Cardiac muscle cell (in vitro differentiated cells and primary cell): Measurements from ENCODE around the gene LRP2. TPM values are rescaled to one million over a fixed set of nuclear protein-coding genes. Genes with fewer than 3 reads are reported as not detected.

ENCODE experiments used
- DNase-seq, 2 donors: peaks; one replicate each; pipeline versions ENCODE4 v3.0.0 to v3.0.0-alpha.2; 2010 to 2017; ENCODE audit warnings: low read depth in 1 of 2, low spot score in 1 of 2
- H3K27ac ChIP-seq: fragments of 200-600 bp; sonication (generic); 2 replicates; pipeline ENCODE4 v1.5.1; 2016
- H3K27me3 ChIP-seq: fragments of 200-600 bp; sonication (generic); 2 replicates; pipeline ENCODE4 v1.6.0; 2016; ENCODE audit warnings: control low read depth
- H3K36me3 ChIP-seq: fragments of 200-600 bp; sonication (generic); 2 replicates; pipeline ENCODE4 v1.5.1; 2016; ENCODE audit warnings: control low read depth
- H3K4me1 ChIP-seq: fragments of 200-600 bp; sonication (generic); 2 replicates; pipeline ENCODE4 v1.8.1; 2017; ENCODE audit warnings: low read depth, mild to moderate bottlenecking, mixed run types
- H3K4me3 ChIP-seq: fragments of 200-600 bp; sonication (generic); 2 replicates; pipeline ENCODE4 v1.5.1; 2016; ENCODE audit warnings: mild to moderate bottlenecking
- H3K9me3 ChIP-seq: fragments of 200-600 bp; sonication (generic); 2 replicates; pipeline ENCODE4 v1.5.1; 2017; ENCODE audit warnings: low read depth, mild to moderate bottlenecking, control low read depth
- polyA plus RNA-seq: library from polyadenylated mRNA; unstranded; fragments of >200 nt; fragmentation: Nextera tagmentation; extraction: Ambion mirVana; gene quantifications from 2 replicates; pipeline ENCODE4 v1.2.1, GENCODE V29; 2016
- total RNA-seq: library from RNA; depleted of rRNA; stranded (reverse); fragments of >200 nt; gene quantifications from 2 replicates; pipeline ENCODE4 v1.2.3, GENCODE V29; 2016
- TF ChIP-seq, protein P1 (sequence below): IDR thresholded peaks from 2 replicates; pipeline ENCODE4 v1.5.1; 2012; ENCODE audit warnings: low read depth, mild to moderate bottlenecking, low read length

LRP2 gene
- total and polyA plus RNA-seq, 2 experiments from 2014 or later, result 1.5 to 1.7 TPM

DNA sequence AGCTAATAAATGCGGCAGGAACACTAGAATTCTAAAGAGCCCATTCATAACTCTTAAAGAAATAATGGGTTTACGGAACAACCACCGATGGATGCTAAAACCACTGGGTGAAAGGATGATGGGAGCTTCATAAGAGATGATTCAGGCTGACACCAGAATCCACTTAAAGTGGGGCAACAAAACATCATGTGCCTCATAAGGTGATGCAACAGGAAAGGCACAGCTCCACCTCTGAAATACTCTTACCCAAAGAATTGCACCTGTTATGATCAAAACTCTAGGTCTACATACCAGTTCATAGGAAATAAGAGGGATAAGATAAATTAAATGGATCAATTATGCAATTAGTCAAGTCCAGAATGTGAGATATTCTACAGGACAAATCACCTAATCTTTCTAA lies 161.6 kb downstream of the LRP2 start:
- Histone ChIP-seq H3K27me3 (no peaks in the 10 kb centered on the region), H3K36me3 (no peaks in the 10 kb centered on the region), H3K4me3 (no peak overlapping the region), H3K27ac (no peak overlapping the region), H3K9me3 (no peaks in the 10 kb centered on the region), H3K4me1 (no peaks in the 10 kb centered on the region)
- no peak for DNase-seq
- TF ChIP-seq, protein P1, sequence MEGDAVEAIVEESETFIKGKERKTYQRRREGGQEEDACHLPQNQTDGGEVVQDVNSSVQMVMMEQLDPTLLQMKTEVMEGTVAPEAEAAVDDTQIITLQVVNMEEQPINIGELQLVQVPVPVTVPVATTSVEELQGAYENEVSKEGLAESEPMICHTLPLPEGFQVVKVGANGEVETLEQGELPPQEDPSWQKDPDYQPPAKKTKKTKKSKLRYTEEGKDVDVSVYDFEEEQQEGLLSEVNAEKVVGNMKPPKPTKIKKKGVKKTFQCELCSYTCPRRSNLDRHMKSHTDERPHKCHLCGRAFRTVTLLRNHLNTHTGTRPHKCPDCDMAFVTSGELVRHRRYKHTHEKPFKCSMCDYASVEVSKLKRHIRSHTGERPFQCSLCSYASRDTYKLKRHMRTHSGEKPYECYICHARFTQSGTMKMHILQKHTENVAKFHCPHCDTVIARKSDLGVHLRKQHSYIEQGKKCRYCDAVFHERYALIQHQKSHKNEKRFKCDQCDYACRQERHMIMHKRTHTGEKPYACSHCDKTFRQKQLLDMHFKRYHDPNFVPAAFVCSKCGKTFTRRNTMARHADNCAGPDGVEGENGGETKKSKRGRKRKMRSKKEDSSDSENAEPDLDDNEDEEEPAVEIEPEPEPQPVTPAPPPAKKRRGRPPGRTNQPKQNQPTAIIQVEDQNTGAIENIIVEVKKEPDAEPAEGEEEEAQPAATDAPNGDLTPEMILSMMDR, result no peak

DNA sequence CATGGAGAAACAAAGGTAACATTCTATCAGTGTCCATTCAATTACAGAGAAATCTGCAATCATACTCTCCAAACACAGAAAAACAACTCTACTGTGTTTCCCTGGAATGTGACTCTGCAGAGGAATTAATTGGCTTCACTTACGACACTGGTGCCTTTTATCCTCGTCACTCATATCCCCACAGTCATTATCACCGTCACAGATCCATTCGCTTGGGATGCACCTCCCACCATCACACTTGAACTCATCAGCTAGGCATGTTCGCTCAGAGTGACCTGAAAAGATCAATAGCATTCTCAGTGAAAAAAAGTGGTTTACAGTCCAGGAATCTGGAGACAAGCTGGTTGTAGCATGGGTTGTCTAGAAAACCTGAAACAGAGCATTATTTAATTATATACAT lies 168.7 kb downstream of the LRP2 start:
- no peaks in the 10 kb centered on the region for H3K9me3 ChIP-seq
- no peak overlapping the region for H3K4me3 ChIP-seq
- no peak for DNase-seq
- TF ChIP-seq, protein P1, result no peak
- no peaks in the 10 kb centered on the region for H3K36me3 ChIP-seq
- no peaks in the 10 kb centered on the region for H3K27me3 ChIP-seq
- H3K4me1 ChIP-seq, result no peaks in the 10 kb centered on the region
- H3K27ac ChIP-seq, result no peak overlapping the region

DNA sequence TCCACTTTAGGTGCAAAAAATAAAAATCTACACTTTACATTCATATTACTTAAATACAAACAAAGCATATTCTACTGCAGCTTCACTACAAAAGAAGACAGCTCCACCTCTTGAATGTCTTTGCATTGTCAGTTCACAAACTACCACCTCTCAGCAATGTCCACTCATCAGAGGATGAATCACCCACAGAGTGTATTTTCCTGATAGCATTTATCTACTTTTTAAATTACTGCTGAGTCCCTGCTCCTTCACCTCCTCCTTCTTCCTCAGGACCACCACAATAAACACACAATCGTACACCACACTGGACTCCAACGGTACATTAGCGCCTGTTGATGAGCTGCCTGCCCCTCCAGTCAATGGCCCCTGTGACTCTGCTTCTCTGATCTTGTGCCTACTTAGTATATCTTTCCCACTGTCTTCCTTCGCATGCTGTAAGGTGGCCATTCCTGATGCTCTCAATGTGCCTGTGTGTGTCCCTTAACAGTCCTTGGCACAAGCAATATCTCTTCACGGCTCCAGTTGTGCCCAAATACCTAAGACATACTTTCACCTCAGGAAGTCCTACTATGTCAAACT lies 172.0 kb downstream of the LRP2 start:
- H3K4me1 ChIP-seq, result no peaks in the 10 kb centered on the region
- TF ChIP-seq, protein P1, result no peak
- H3K27me3 ChIP-seq, result no peaks in the 10 kb centered on the region
- no peaks in the 10 kb centered on the region for H3K36me3 ChIP-seq
- no peak for DNase-seq
- no peak overlapping the region for H3K4me3 ChIP-seq
- no peaks in the 10 kb centered on the region for H3K9me3 ChIP-seq
- no peak overlapping the region for H3K27ac ChIP-seq

DNA sequence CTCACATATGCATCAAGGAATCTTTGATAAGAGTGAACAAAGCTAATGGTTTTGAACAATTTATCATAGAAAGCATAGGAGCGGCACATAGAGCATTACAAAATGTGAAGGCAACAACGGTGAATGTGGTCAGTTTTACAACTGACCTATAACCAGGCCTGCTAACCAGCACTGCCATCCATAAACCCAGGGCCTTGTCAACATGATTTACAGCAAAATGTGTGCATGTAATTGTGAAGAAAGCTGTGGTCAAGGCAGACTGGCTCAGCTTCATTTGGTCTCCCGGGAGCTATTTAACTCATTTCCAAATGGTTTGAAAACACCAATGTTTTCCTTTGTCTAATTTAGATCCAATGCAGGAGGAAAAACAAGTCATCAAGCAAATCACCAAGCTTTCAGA lies 173.2 kb downstream of the LRP2 start:
- no peak overlapping the region for H3K27ac ChIP-seq
- H3K4me1 ChIP-seq, result no peaks in the 10 kb centered on the region
- TF ChIP-seq, protein P1, result no peak
- DNase-seq, result no peak
- no peaks in the 10 kb centered on the region for H3K9me3 ChIP-seq
- H3K4me3 ChIP-seq, result no peak overlapping the region
- no peaks in the 10 kb centered on the region for H3K27me3 ChIP-seq
- no peaks in the 10 kb centered on the region for H3K36me3 ChIP-seq

DNA sequence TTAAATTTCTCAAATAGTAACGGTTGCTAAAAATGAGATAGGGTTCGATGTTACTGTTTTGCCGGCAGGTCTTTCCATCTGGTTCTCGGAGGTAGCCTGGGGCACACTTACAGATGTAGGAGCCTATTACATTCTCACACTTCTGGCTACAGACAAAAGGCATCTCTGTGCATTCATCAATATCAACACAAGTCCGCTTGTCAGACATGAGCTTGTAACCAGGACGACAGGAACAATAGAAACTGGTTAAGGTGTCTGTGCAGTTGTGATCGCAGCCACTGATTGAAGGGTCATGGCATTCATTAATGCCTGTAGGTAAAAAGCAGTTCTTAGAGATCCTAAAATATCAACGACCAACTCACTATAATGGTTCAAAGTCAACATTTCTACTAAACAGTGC lies 176.6 kb downstream of the LRP2 start:
- Histone ChIP-seq H3K4me1 (no peaks in the 10 kb centered on the region), H3K27ac (no peak overlapping the region), H3K36me3 (no peaks in the 10 kb centered on the region), H3K27me3 (no peaks in the 10 kb centered on the region), H3K9me3 (no peaks in the 10 kb centered on the region), H3K4me3 (no peak overlapping the region)
- TF ChIP-seq, protein P1, result no peak
- DNase-seq, result no peak
